ENCODE data around the gene EPB41L4B. TPM values are rescaled to one million over a fixed set of nuclear protein-coding genes. Genes with fewer than 3 reads are reported as not detected.

EPB41L4B gene
- total and polyA plus RNA-seq, 2 of the 4 experiments (the other 2 are of a cell fraction) = 0.36 to 0.54 TPM

DNA sequence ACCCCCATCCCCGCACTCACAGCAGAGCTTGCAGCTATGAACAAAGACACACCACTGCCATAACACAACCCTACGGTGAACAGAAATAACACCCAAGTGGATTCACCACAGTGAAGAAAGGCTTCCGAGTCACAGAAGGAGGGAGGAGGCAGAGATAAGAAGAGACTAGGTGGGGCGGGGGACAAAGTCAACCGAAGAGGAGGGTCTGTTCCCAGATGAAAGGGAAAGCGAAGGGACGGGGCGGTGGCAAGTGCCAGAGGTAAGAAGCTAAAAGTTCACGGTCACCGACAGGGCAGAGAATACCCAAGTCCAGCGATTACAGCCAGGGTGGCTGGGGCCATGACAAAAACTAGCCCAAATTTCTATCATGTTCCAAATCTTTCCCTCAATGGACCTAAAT is 21.0 kb downstream of the EPB41L4B start:
- Histone ChIP-seq H2AFZ (replicated peaks; ENCODE audit: low read length, poor library complexity) (no peak overlapping the region), H3K18ac (ENCODE audit: low read depth, low read length) (no peak overlapping the region), H3K14ac (replicated peaks; ENCODE audit: low read depth, low read length) (no peak overlapping the region), H3K4me1 (ENCODE audit: control insufficient read depth, insufficient read depth, low read length) (no peaks in the 10 kb centered on the region), H2BK120ac (ENCODE audit: low read depth, low read length) (no peak overlapping the region), H2BK5ac (ENCODE audit: low read depth, low read length, poor library complexity, severe bottlenecking) (no peak overlapping the region), H2BK20ac (ENCODE audit: low read depth, low read length) (no peak overlapping the region), H3K27ac (ENCODE audit: insufficient read depth, low read length) (no peak overlapping the region), H2BK15ac (ENCODE audit: low read depth, low read length) (no peak overlapping the region), H4K5ac (ENCODE audit: low read depth, low read length) (no peak overlapping the region), H3K4ac (ENCODE audit: low read depth, low read length) (no peak overlapping the region), H3K79me1 (ENCODE audit: low read depth in 1 of 2, low read length in 2 of 2) (no peaks in the 10 kb centered on the region), H4K20me1 (ENCODE audit: insufficient read depth, low read length) (no peaks in the 10 kb centered on the region), H3K4me2 (ENCODE audit: low read depth, low read length) (no peak overlapping the region), H2AK9ac (replicated peaks; ENCODE audit: low read depth, low read length, poor library complexity) (no peak overlapping the region), H3K36me3 (ENCODE audit: control insufficient read depth, insufficient read depth, low read length) (no peaks in the 10 kb centered on the region), H3K4me3 (ENCODE audit: insufficient read depth, low read depth, low read length) (no peak overlapping the region), H3K23ac (ENCODE audit: low read depth, low read length) (no peak overlapping the region), H3K9me1 (ENCODE audit: insufficient read depth, low read length) (no peaks in the 10 kb centered on the region), H3K9ac (ENCODE audit: low read depth, low read length) (no peak overlapping the region), H4K91ac (ENCODE audit: insufficient read depth, low read depth, low read length) (no peak overlapping the region), H3K27me3 (ENCODE audit: control insufficient read depth, insufficient read depth, low read length) (peaks cover 37% of the 10 kb centered on the region), H3K56ac (ENCODE audit: extremely low read depth, insufficient read depth, low read length) (no peak overlapping the region), H3K9me3 (ENCODE audit: control insufficient read depth, insufficient read depth, low read length) (no peaks in the 10 kb centered on the region), H2AK5ac (ENCODE audit: low read depth, low read length) (no peak overlapping the region), H4K8ac (ENCODE audit: low read depth in 2 of 2, low read length in 2 of 2) (no peak overlapping the region)
- TF ChIP-seq NFE2L2 (IDR thresholded peaks at IDR 0.05; ENCODE audit: low read depth, low read length) = no peak
- no CpG with 5 or more reads among the region's 11 CpGs for WGBS, 2 experiments (ENCODE audit: extremely low coverage in 2 of 2, insufficient read length in 1 of 2)
- POLR2A ChIA-PET (ENCODE audit: unreplicated experiment) = no interaction called here
- CTCF ChIA-PET = interaction anchor here (0.9 kb wide), 1 partner anchor 17 kb away, joined by 3 read pairs; no protein-coding TSS in a partner anchor
- intact Hi-C loops (cut with micrococcal nuclease) (no loop called here), in situ Hi-C loops (cut with MboI; ENCODE audit: low sequenced_read_pairs) (loop anchor here (25.0 kb wide), 2 partner anchors 113 to 238 kb away; no protein-coding TSS in a partner anchor), dilution Hi-C loops (cut with HindIII; ENCODE audit: low sequenced_read_pairs, unreplicated experiment) (no loop called here)
- ATAC-seq (ENCODE audit: low read depth) (no peak), DNase-seq (no peak)
- no TSS peak for BruUV-seq (replicated peaks)

Measured in IMR-90 (cell line).